MCF 10A (cell line): Measurements from ENCODE around the gene TSPYL4. TPM values are rescaled to one million over a fixed set of nuclear protein-coding genes. Genes with fewer than 3 reads are reported as not detected.

Experiments used
- BruUV-seq: library from RNA; stranded (reverse); fragments of 400-500 nt; replicated peaks from 2 replicates; lab custom pipeline; 2021; lab: Mats Ljungman, UMichigan
- CTCF ChIA-PET: fragments of 300-600 bp; sonication (Branson Sonifier 250); formaldehyde crosslinking; extraction: SDS; loops from one replicate; lab custom pipeline; 2021; ENCODE audit warnings: antibody characterized with exemption, inconsistent platforms; lab: Yijun Ruan, JAX
- POLR2A ChIA-PET: fragments of 300-600, 350-650 bp; sonication (Branson Sonifier 250); formaldehyde crosslinking; extraction: SDS; loops from one replicate; lab custom pipeline; 2020; ENCODE audit warnings: antibody characterized with exemption, inconsistent platforms; lab: Yijun Ruan, JAX
- DNase-seq: peaks from one replicate; pipeline ENCODE4 v3.0.0-alpha.2; 2018; ENCODE audit not compliant: unreplicated experiment
- H3K27ac Mint-ChIP-seq: one replicate; pipeline ENCODE4 v1.8.0; 2022; ENCODE audit warnings: mild to moderate bottlenecking, low read depth, mixed read lengths; ENCODE audit not compliant: unreplicated experiment
- H3K27me3 Mint-ChIP-seq: one replicate; pipeline ENCODE4 v1.8.0; 2022; ENCODE audit warnings: mixed read lengths; ENCODE audit not compliant: insufficient read depth, unreplicated experiment
- H3K36me3 Mint-ChIP-seq: one replicate; pipeline ENCODE4 v1.8.0; 2022; ENCODE audit warnings: mild to moderate bottlenecking, moderate library complexity, mixed read lengths; ENCODE audit not compliant: insufficient read depth, unreplicated experiment
- H3K4me1 Mint-ChIP-seq: one replicate; pipeline ENCODE4 v1.8.0; 2022; ENCODE audit warnings: mixed read lengths; ENCODE audit not compliant: insufficient read depth, unreplicated experiment
- H3K4me3 Mint-ChIP-seq: one replicate; pipeline ENCODE4 v1.8.0; 2022; ENCODE audit warnings: mild to moderate bottlenecking, moderate library complexity, mixed read lengths; ENCODE audit not compliant: unreplicated experiment
- H3K9me3 Mint-ChIP-seq: one replicate; pipeline ENCODE4 v1.8.0; 2022; ENCODE audit warnings: mixed read lengths; ENCODE audit not compliant: unreplicated experiment
- CTCF ChIP-seq: fragments of 200-600 bp; IDR thresholded peaks from one replicate; pipeline ENCODE4 v1.8.0; 2022; ENCODE audit warnings: antibody characterized with exemption, mild to moderate bottlenecking; ENCODE audit not compliant: unreplicated experiment
- intact Hi-C: fragments of 100-400 bp; cut with micrococcal nuclease; formaldehyde crosslinking; loops from 2 replicates; pipeline ENCODE4 v1.14.1; 2022
- total RNA-seq: library from RNA; stranded (reverse); gene quantifications from 2 replicates; pipeline ENCODE4 v1.2.3, GENCODE V29; 2022

Gene TSPYL4
- total RNA-seq, 1 experiment from 2014 or later, result 9.1 TPM

- no TSS peak for BruUV-seq
- POLR2A ChIA-PET, result interaction anchor here (2.9 kb wide), 1 partner anchor 61 kb away, joined by 26 read pairs; the partner anchor contains the start of gene TSPYL1
- H3K27me3 Mint-ChIP-seq, result no peaks in the 10 kb centered on the region
- no peak for TF ChIP-seq CTCF
- H3K27ac Mint-ChIP-seq, result no peak overlapping the region
- DNase-seq, result no peak
- H3K36me3 Mint-ChIP-seq, result no peaks in the 10 kb centered on the region
- intact Hi-C loops, result loop anchor here (5.0 to 10.0 kb wide), 4 partner anchors 48 to 628 kb away; no protein-coding TSS in a partner anchor
- H3K4me3 Mint-ChIP-seq, result no peak overlapping the region
- no peaks in the 10 kb centered on the region for H3K4me1 Mint-ChIP-seq
- H3K9me3 Mint-ChIP-seq, result no peaks in the 10 kb centered on the region
- CTCF ChIA-PET, result interaction anchor here (0.6 to 4.5 kb wide), 13 partner anchors 10 to 345 kb away, joined by 3 to 29 read pairs (median 3); no protein-coding TSS in a partner anchor
Observed at GRCh38 chr6:116218866-116219265, 35.0 kb downstream of the TSPYL4 start.

DNA sequence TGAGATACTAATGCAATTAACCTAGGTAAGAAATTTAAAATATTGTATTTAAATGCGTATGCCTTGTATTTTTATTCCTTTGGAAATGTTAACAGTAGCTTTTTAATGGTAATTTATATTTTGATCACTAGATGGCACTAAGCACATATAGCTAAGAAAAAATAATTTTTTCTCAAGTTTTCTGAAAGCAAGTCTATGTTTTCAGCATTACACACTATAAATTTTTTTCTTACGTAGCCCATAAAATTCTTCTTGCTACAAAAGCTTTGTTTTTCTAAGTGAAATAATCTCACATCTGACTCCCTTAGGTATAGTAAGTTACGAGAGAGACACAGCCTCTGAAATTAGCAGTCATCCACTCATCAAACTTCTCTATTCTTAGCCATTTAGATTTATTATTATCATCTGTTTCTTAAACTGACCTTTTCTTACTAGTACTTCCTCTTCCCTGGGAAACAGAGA lies 35.7 kb downstream of the TSPYL4 start:
- no peak overlapping the region for H3K27ac Mint-ChIP-seq
- intact Hi-C loops, result loop anchor here (5.0 to 10.0 kb wide), 4 partner anchors 49 to 629 kb away; no protein-coding TSS in a partner anchor
- ChIA-PET POLR2A (interaction anchor here (0.8 to 2.9 kb wide), 5 partner anchors 35 to 353 kb away, joined by 3 to 26 read pairs (median 4); partner anchors contain the start of genes NT5DC1, RWDD1, TSPYL1 and TSPYL4), CTCF (interaction anchor here (0.6 to 4.5 kb wide), 17 partner anchors 10 to 355 kb away, joined by 3 to 29 read pairs (median 3); no protein-coding TSS in a partner anchor)
- no TSS peak for BruUV-seq
- no peaks in the 10 kb centered on the region for H3K4me1 Mint-ChIP-seq
- no peaks in the 10 kb centered on the region for H3K36me3 Mint-ChIP-seq
- no peaks in the 10 kb centered on the region for H3K27me3 Mint-ChIP-seq
- DNase-seq, result no peak
- peak; percentile 32 for TF ChIP-seq CTCF
- H3K9me3 Mint-ChIP-seq, result no peaks in the 10 kb centered on the region
- no peak overlapping the region for H3K4me3 Mint-ChIP-seq

DNA sequence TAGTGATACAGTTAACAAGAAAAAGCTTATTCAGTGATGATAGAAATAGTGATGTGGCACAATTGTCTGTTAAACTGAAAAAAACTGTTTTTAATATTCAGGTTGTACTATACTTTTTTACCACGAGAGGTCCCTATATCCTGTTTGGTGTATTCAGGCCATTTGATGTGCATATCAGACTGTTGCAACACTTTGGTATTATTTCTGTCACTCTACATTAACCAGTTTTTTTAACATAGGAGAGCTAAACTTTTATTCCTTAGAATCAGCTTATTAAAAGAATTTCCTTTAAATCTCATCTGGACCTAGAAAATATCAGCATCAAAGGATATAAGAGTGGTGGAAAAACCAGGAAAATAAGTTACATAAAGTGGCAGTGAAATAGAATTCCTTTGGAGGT lies 36.8 kb downstream of the TSPYL4 start:
- intact Hi-C loops, result loop anchor here (1.0 to 10.0 kb wide), 6 partner anchors 50 to 630 kb away; no protein-coding TSS in a partner anchor
- DNase-seq, result peak; percentile 62
- Mint-ChIP-seq H3K4me1 (no peaks in the 10 kb centered on the region), H3K27me3 (no peaks in the 10 kb centered on the region), H3K27ac (no peak overlapping the region), H3K36me3 (no peaks in the 10 kb centered on the region), H3K4me3 (no peak overlapping the region), H3K9me3 (no peaks in the 10 kb centered on the region)
- POLR2A ChIA-PET, result interaction anchor here (0.7 to 2.9 kb wide), 8 partner anchors 15 to 354 kb away, joined by 3 to 26 read pairs (median 5); partner anchors contain the start of genes RWDD1, TSPYL1 and TSPYL4
- peak; percentile 63 for TF ChIP-seq CTCF
- BruUV-seq, result no TSS peak
- CTCF ChIA-PET, result interaction anchor here (0.6 to 4.5 kb wide), 26 partner anchors 8 to 499 kb away, joined by 3 to 29 read pairs (median 4); partner anchors contain the start of gene TSPYL4

GRCh38 chr6:116215414-116215813 lies 38.5 kb downstream of the TSPYL4 start:
- Mint-ChIP-seq H3K9me3 (no peaks in the 10 kb centered on the region), H3K36me3 (no peaks in the 10 kb centered on the region), H3K4me3 (no peak overlapping the region), H3K27ac (peak overlapping the region; percentile 52), H3K4me1 (peaks cover 5% of the 10 kb centered on the region), H3K27me3 (no peaks in the 10 kb centered on the region)
- ChIA-PET CTCF (interaction anchor here (0.6 to 1.1 kb wide), 4 partner anchors 8 to 347 kb away, joined by 3 to 7 read pairs (median 4); no protein-coding TSS in a partner anchor), POLR2A (no interaction called here)
- TF ChIP-seq CTCF, result no peak
- BruUV-seq, result no TSS peak
- intact Hi-C loops, result loop anchor here (5.0 to 10.0 kb wide), 4 partner anchors 52 to 632 kb away; no protein-coding TSS in a partner anchor
- DNase-seq, result no peak
